IPS-18c (cell line): ENCODE data around the gene SND1.
A peak's percentile ranks its signal among the peaks of the same experiment; 100 is the strongest.

Experiments
- H3K4me3 ChIP-seq: 2 replicates; pipeline ENCODE4 v1.7.0; 2013; ENCODE audit warnings: low read depth, mild to moderate bottlenecking, low read length, moderate library complexity; ENCODE audit not compliant: insufficient read depth
- H3K9me3 ChIP-seq: one replicate; pipeline ENCODE4 v1.6.1; 2013; ENCODE audit warnings: mild to moderate bottlenecking, low read length, moderate library complexity; ENCODE audit not compliant: control insufficient read depth, insufficient read depth

The SND1 gene

DNA sequence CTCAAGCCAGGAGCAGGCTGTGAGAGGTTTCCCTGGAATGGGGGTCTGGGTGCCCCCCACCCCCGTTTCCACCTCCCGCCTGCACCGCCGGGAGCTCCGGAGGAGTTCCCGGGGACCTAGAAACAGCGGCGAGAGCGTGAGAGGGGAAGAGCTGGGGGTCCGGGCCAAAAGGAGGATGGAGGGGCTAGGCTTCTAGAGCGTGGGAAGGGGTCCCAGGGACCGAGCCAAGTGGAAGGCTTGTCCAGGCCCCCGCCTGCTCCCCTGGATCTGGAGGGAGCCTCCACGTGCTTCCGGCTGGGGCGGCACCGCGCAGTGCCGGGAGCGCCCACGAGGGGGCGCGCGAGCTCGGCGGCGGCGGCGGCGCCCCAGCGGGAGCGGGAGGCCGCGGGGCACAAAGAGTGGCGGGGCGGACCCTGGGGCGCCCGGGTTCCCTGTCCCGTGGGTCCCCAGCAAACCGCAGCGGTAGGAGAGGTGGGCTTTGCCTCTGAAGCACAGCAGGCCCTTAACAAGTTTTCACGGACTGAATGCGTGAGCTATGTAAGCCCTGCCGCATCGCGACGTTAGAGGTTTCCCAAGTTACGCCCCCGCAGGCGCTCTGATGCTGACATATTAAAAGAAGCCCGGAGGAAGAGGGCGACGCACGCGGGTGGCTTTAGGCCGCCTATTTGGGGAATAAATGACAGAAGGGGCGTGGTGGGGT is 483.7 kb downstream of the SND1 start:
- H3K4me3 ChIP-seq, result peak overlapping the region; percentile 63

DNA sequence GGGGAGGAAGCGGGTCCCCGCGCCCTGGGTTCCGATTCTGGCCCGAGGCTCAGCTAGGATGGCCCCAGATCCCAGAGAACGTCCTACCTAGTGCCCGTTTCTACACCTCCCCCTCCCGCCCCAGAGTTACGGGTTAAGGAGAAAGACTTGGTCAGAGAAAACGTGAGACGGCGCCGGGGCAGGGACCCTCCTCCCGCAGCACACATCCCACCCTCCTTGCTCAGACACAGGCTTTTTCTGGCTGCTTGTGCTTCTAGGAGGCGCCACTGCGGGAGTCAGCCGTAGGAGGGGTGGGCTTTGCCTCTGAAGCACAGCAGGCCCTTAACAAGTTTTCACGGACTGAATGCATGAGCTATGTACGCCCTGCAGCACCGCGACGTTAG is 484.2 kb downstream of the SND1 start:
- Histone ChIP-seq H3K9me3 (no peaks in the 10 kb centered on the region), H3K4me3 (peak overlapping the region; percentile 63)

More for the DNA sequence above, 483.7 kb downstream of the SND1 start:
- no peaks in the 10 kb centered on the region for H3K9me3 ChIP-seq

DNA sequence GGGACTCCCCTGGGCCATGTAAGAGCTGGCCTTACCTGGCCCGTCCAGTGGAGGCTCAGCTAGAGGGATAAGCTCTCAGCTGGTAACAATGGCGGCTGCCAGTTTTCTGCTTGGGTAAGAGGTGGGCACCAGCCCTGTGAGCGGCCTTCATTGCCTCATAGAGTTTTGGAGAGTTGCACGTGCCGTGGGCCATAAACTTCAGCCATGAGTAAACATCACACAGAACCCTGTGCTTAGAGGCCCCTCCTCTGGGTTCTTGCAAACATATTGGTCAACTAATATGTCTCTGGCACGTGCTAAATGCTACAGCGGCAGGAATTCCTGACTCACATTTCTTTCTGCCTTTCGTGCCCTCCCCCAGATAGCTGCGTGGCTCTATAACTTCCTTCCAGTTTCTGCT is 485.2 kb downstream of the SND1 start:
- H3K4me3 ChIP-seq, result no peak overlapping the region
- H3K9me3 ChIP-seq, result no peaks in the 10 kb centered on the region

DNA sequence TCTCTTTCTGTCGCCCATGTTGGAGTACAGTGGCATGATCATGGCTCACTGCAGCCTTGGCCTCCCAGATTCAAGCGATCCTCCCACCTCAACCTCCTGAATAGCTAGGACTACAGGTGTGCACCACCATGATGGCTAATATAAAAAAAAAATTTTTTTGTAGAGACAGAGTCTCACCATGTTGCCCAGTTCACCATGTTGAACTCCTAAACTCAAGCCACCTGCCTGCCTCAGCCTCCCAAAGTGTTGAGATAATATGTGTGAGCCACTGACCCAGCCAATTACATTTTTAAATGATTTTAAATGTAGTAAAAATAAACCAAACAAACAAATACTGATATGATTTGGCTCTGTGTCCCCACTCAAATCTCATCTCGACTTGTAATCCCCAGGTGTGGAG is 487.4 kb downstream of the SND1 start:
- Histone ChIP-seq H3K4me3 (no peak overlapping the region), H3K9me3 (peaks cover 3% of the 10 kb centered on the region)

DNA sequence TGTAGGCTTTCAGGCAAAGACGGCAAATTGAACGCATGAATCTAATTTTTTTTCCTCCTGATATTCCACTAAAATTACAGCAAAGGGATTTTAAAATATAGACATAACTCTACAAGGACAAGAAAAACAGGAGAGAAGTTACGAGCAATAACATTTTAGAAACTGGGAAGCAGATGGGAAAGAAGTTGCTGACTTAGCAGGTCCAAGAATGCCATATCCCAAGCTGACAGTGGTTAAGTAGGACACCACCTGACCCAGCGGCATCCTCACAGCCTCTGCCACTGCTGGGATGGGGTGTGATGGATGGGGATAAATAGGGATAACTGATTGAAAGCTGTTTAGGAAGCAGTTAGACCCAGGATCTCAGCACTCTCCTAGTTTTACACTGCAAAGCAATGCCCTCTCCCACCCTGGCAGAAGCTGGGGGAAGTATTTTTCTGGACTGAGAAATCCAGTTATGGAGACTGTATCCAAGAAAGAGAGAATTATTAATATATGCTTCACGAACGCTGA is 489.7 kb downstream of the SND1 start:
- H3K4me3 ChIP-seq, result no peak overlapping the region
- H3K9me3 ChIP-seq, result peaks cover 3% of the 10 kb centered on the region
